Transverse colon (tissue), 3 donors: Measurements from ENCODE around the gene CRYBG1.

Experiments
- POLR2A ChIP-seq: fragments of 450-650 bp; IDR thresholded peaks from one replicate; pipeline ENCODE4 v1.6.1; 2016; ENCODE audit warnings: antibody characterized with exemption, mild to moderate bottlenecking, moderate library complexity
- TF ChIP-seq, protein P1 (sequence below), 5 experiments: fragments of 200-600 bp in 3 of 5; fragments of 450-650 bp in 2 of 5; sonication (generic) in 3 of 5; IDR thresholded peaks; 1 replicate in 2 of 5; 2 replicates in 3 of 5; pipeline ENCODE4 v1.5.1; 2016 to 2017; ENCODE audit warnings: antibody characterized with exemption in 5 of 5, inconsistent platforms in 3 of 5, mild to moderate bottlenecking in 2 of 5, moderate library complexity in 1 of 5

DNA sequence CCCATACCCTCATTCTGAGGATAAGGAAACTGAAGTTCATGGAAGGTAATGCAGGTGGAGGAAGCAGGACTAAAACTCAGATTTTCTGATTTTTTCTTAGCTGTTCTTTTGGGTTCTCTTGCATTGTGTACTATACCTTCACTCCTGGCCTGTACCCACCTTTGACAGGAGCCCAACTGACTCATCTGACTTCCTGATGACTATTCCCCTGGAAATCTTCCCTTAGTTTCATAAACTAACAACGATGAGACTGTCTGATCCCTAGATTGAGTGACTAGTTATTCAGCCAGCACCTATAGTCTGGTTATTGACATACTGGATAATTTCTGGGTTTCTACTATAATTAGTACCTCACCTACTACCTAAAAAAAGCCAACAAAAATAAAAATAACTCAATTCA lies 10.1 kb downstream of the CRYBG1 start:
- TF ChIP-seq, protein P1, sequence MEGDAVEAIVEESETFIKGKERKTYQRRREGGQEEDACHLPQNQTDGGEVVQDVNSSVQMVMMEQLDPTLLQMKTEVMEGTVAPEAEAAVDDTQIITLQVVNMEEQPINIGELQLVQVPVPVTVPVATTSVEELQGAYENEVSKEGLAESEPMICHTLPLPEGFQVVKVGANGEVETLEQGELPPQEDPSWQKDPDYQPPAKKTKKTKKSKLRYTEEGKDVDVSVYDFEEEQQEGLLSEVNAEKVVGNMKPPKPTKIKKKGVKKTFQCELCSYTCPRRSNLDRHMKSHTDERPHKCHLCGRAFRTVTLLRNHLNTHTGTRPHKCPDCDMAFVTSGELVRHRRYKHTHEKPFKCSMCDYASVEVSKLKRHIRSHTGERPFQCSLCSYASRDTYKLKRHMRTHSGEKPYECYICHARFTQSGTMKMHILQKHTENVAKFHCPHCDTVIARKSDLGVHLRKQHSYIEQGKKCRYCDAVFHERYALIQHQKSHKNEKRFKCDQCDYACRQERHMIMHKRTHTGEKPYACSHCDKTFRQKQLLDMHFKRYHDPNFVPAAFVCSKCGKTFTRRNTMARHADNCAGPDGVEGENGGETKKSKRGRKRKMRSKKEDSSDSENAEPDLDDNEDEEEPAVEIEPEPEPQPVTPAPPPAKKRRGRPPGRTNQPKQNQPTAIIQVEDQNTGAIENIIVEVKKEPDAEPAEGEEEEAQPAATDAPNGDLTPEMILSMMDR (IDR thresholded peaks at IDR 0.05): no peak
- no peak for TF ChIP-seq POLR2A
